Suppressor macrophage treated with lipopolysaccharide for 4 hours (primary cell): Measurements from ENCODE around the gene TRAPPC3.
"Not testable (repeated sequence)": the region's sequence is repeated elsewhere in the genome, so short reads cannot be mapped to it uniquely, and the experiment has no call there.

Source experiments
- DNase-seq: peaks from one replicate; pipeline ENCODE4 v3.0.0-alpha.2; 2020

The TRAPPC3 gene

GRCh38 chr1:36149237-36149972, at the start of gene TRAPPC3:
Gene TRAPPC3, minus strand, starts transcription at chr1:36149486. Its CDS starts 108 bp downstream, at chr1:36149378.
- DNase-seq = peak; percentile 100

- no peak for DNase-seq
Measured at GRCh38 chr1:36198641-36199040, 49.4 kb upstream of the TRAPPC3 start.

GRCh38 chr1:36196805-36197204, 47.5 kb upstream of the TRAPPC3 start:
- DNase-seq = not testable (repeated sequence)

- DNase-seq = peak; percentile 86
Measured at GRCh38 chr1:36187800-36188593, 38.7 kb upstream of the TRAPPC3 start.

GRCh38 chr1:36183309-36183856, 34.1 kb upstream of the TRAPPC3 start:
- no peak for DNase-seq

- no peak for DNase-seq
Measured at GRCh38 chr1:36182734-36183133, 33.4 kb upstream of the TRAPPC3 start.

- no peak for DNase-seq
Measured at GRCh38 chr1:36179220-36179600, 29.9 kb upstream of the TRAPPC3 start.

- DNase-seq = no peak
Measured at GRCh38 chr1:36178471-36179219, 29.4 kb upstream of the TRAPPC3 start.

- DNase-seq = no peak
Measured at GRCh38 chr1:36177589-36178431, 28.5 kb upstream of the TRAPPC3 start.

- DNase-seq = no peak
Measured at GRCh38 chr1:36176106-36176949, 27.0 kb upstream of the TRAPPC3 start.

GRCh38 chr1:36175137-36176095, 26.1 kb upstream of the TRAPPC3 start:
- no peak for DNase-seq

- no peak for DNase-seq
Measured at GRCh38 chr1:36174713-36175112, 25.4 kb upstream of the TRAPPC3 start.

GRCh38 chr1:36172983-36173382, 23.7 kb upstream of the TRAPPC3 start:
- DNase-seq = no peak

GRCh38 chr1:36172017-36172747, 22.9 kb upstream of the TRAPPC3 start:
- no peak for DNase-seq

- no peak for DNase-seq
Measured at GRCh38 chr1:36170643-36171412, 21.5 kb upstream of the TRAPPC3 start.

- DNase-seq = no peak
Measured at GRCh38 chr1:36168514-36168913, 19.2 kb upstream of the TRAPPC3 start.

- DNase-seq = no peak
Measured at GRCh38 chr1:36166938-36167905, 17.9 kb upstream of the TRAPPC3 start.
